ENCODE results near the gene STRA6. TPM values are rescaled to one million over a fixed set of nuclear protein-coding genes. Genes with fewer than 3 reads are reported as not detected.

STRA6 gene
- total RNA-seq, 2 donors from 2014 or later, result 0.77 to 1.8 TPM

GRCh38 chr15:74234598-74234875, 31.9 kb upstream of the STRA6 start:
- WGBS, result 78% methylated on average over 9 of the region's 9 CpGs
- intact Hi-C loops (cut with DNase I), result no loop called here

GRCh38 chr15:74233851-74234597, 31.4 kb upstream of the STRA6 start:
- Histone ChIP-seq H3K27ac (no peak overlapping the region), H3K4me1 (replicated peaks) (no peaks in the 10 kb centered on the region)
- 93% methylated on average over 3 of the region's 3 CpGs for WGBS

More at GRCh38 chr15:74234598-74234875, 31.9 kb upstream of the STRA6 start:
- H3K4me1 ChIP-seq (replicated peaks), result no peaks in the 10 kb centered on the region
- no peaks in the 10 kb centered on the region for H3K36me3 ChIP-seq
- no peak for DNase-seq (ENCODE audit: low spot score)
- no peak for TF ChIP-seq CTCF (IDR thresholded peaks at IDR 0.05)
- no peak for TF ChIP-seq POLR2AphosphoS5 (IDR thresholded peaks at IDR 0.05)
- TF ChIP-seq POLR2A (IDR thresholded peaks at IDR 0.05), result no peak
- H3K9me3 ChIP-seq, result no peaks in the 10 kb centered on the region
- H3K27ac ChIP-seq, result no peak overlapping the region
- H3K4me3 ChIP-seq, result no peak overlapping the region
- no peaks in the 10 kb centered on the region for H3K27me3 ChIP-seq (replicated peaks; ENCODE audit: insufficient read depth)

GRCh38 chr15:74233373-74233772, 30.8 kb upstream of the STRA6 start:
- intact Hi-C loops (cut with DNase I), result no loop called here
- no peak for DNase-seq (ENCODE audit: low spot score)
- Histone ChIP-seq H3K27ac (no peak overlapping the region), H3K27me3 (replicated peaks; ENCODE audit: insufficient read depth) (no peaks in the 10 kb centered on the region), H3K9me3 (no peaks in the 10 kb centered on the region), H3K4me1 (replicated peaks) (no peaks in the 10 kb centered on the region), H3K4me3 (no peak overlapping the region), H3K36me3 (no peaks in the 10 kb centered on the region)
- TF ChIP-seq POLR2A (IDR thresholded peaks at IDR 0.05) (no peak), POLR2AphosphoS5 (IDR thresholded peaks at IDR 0.05) (no peak), CTCF (IDR thresholded peaks at IDR 0.05) (no peak)
- WGBS, result 70% methylated on average over 6 of the region's 6 CpGs

More at GRCh38 chr15:74233851-74234597, 31.4 kb upstream of the STRA6 start:
- no peak for DNase-seq (ENCODE audit: low spot score)
- Histone ChIP-seq H3K4me3 (no peak overlapping the region), H3K27me3 (replicated peaks; ENCODE audit: insufficient read depth) (no peaks in the 10 kb centered on the region), H3K36me3 (no peaks in the 10 kb centered on the region), H3K9me3 (no peaks in the 10 kb centered on the region)
- intact Hi-C loops (cut with DNase I), result no loop called here
- no peak for TF ChIP-seq CTCF (IDR thresholded peaks at IDR 0.05)
- TF ChIP-seq POLR2A (IDR thresholded peaks at IDR 0.05), result no peak
- TF ChIP-seq POLR2AphosphoS5 (IDR thresholded peaks at IDR 0.05), result no peak

GRCh38 chr15:74231475-74231874, 28.9 kb upstream of the STRA6 start:
- intact Hi-C loops (cut with DNase I), result no loop called here
- Histone ChIP-seq H3K4me3 (no peak overlapping the region), H3K4me1 (replicated peaks) (no peaks in the 10 kb centered on the region), H3K27me3 (replicated peaks; ENCODE audit: insufficient read depth) (no peaks in the 10 kb centered on the region), H3K27ac (no peak overlapping the region), H3K9me3 (no peaks in the 10 kb centered on the region), H3K36me3 (no peaks in the 10 kb centered on the region)
- DNase-seq (ENCODE audit: low spot score), result no peak
- WGBS, result 98% methylated on average over 10 of the region's 10 CpGs
- TF ChIP-seq CTCF (IDR thresholded peaks at IDR 0.05) (no peak), POLR2AphosphoS5 (IDR thresholded peaks at IDR 0.05) (no peak), POLR2A (IDR thresholded peaks at IDR 0.05) (no peak)

- no peaks in the 10 kb centered on the region for H3K9me3 ChIP-seq
- no peak overlapping the region for H3K27ac ChIP-seq
- DNase-seq (ENCODE audit: low spot score), result no peak
- TF ChIP-seq POLR2A (IDR thresholded peaks at IDR 0.05), result no peak
- no peak for TF ChIP-seq POLR2AphosphoS5 (IDR thresholded peaks at IDR 0.05)
- TF ChIP-seq CTCF (IDR thresholded peaks at IDR 0.05), result no peak
- 83% methylated on average over 3 of the region's 3 CpGs for WGBS
- intact Hi-C loops (cut with DNase I), result no loop called here
- no peak overlapping the region for H3K4me3 ChIP-seq
- no peaks in the 10 kb centered on the region for H3K36me3 ChIP-seq
- H3K4me1 ChIP-seq (replicated peaks), result no peaks in the 10 kb centered on the region
- H3K27me3 ChIP-seq (replicated peaks; ENCODE audit: insufficient read depth), result no peaks in the 10 kb centered on the region
These were observed 27.1 kb upstream of the STRA6 start for GRCh38 chr15:74229686-74230085.

All from prostate gland (tissue), 2 donors.